ENCODE measurements around the gene SYNGR2.

The SYNGR2 gene

DNA sequence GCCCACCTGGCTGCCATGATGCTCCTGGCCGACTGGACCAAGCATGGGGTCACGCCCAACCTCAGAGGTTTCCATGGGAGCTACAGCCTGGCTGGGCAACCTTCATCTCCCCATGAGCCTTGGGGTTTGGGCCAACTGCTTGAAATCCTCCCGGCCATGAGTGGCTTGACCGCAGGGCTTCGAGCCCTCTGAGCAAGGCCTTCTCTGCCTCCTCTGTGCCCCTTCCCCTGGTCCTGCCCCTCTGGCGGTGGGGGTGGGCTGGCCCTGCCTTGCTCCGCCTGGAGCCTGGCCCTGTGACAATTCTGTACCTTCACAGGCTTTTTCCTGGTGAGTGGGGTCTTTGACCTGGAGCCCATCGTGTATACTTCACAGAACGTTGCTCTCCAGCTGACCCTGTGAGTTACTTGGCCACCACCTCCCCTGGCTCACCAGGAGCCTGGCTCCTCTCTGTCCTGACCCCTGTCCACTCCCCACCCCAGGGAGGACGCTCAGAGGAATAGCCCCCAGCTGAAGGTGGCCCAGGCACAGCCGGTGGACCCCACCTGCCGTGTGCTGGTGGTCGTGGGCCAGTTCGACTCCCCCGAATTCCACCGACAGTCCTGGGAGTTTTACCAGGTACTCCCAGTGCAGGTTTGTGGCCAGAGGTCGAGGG is 36.9 kb downstream of the SYNGR2 start:
- Histone ChIP-seq H3K27ac (ENCODE audit: low read length) (no peak overlapping the region), H3K27me3 (ENCODE audit: insufficient read depth, low read length) (no peaks in the 10 kb centered on the region), H3K9me3 (ENCODE audit: insufficient read depth, low read depth, low read length) (no peaks in the 10 kb centered on the region), H3K4me3 (ENCODE audit: low read length) (no peak overlapping the region), H3K36me3 (ENCODE audit: insufficient read depth, low read depth, low read length) (peaks cover 17% of the 10 kb centered on the region; the same call in 1 of the 2 replicates), H3K4me1 (ENCODE audit: insufficient read depth, low read length) (no peaks in the 10 kb centered on the region), H3K9ac (ENCODE audit: low read depth, low read length) (no peak overlapping the region)

DNA sequence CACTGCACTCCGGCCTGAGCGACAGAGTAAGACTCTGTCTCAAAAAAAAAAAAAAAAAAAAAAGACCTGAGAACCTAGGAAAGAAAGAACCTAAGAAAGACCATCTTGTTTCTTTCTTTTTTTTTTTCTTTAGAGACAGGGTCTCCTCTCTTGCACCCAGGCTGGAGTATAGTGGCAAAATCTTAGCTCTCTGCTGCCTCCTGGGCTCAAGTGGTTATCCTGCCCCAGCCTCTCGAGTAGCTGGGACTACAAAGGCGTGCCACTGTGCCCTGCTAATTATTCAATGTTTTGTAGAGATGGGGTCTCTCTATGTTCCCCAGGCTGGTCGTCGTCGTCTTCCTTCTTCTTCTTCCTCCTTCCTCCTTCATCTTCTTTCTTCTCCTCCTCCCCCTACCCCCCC is 37.9 kb downstream of the SYNGR2 start:
- Histone ChIP-seq H3K36me3 (ENCODE audit: insufficient read depth, low read depth, low read length) (peaks cover 17% of the 10 kb centered on the region; the same call in 1 of the 2 replicates), H3K27me3 (ENCODE audit: insufficient read depth, low read length) (no peaks in the 10 kb centered on the region)

DNA sequence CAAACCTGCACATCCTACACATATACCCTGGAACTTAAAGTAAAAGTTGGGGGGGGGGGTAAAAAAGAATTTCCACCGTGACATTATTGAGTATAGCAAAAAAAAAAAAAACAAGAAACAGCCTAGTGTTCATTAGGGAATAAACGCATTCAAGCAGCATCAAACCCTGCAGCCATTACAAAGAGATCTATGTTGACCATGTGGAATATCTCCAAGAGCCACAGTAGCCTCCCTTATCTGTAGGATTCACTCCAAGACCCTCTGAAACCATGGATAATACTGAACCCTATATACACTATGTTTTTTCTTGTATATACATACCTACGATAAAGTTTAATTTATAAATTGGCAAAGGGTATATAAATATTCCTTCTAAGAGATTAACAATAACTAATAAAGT is 40.1 kb downstream of the SYNGR2 start:
- H3K9me3 ChIP-seq (ENCODE audit: insufficient read depth, low read depth, low read length): no peaks in the 10 kb centered on the region
- H3K36me3 ChIP-seq (ENCODE audit: insufficient read depth, low read depth, low read length): peaks cover 14% of the 10 kb centered on the region; the same call in 1 of the 2 replicates
- no peaks in the 10 kb centered on the region for H3K4me1 ChIP-seq (ENCODE audit: insufficient read depth, low read length)
- no peak overlapping the region for H3K9ac ChIP-seq (ENCODE audit: low read depth, low read length)
- H3K27me3 ChIP-seq (ENCODE audit: insufficient read depth, low read length): no peaks in the 10 kb centered on the region
- H3K27ac ChIP-seq (ENCODE audit: low read length): no peak overlapping the region
- H3K4me3 ChIP-seq (ENCODE audit: low read length): no peak overlapping the region

More for the DNA sequence above, 37.9 kb downstream of the SYNGR2 start:
- Histone ChIP-seq H3K9me3 (ENCODE audit: insufficient read depth, low read depth, low read length) (no peaks in the 10 kb centered on the region), H3K4me1 (ENCODE audit: insufficient read depth, low read length) (no peaks in the 10 kb centered on the region), H3K4me3 (ENCODE audit: low read length) (no peak overlapping the region), H3K9ac (ENCODE audit: low read depth, low read length) (no peak overlapping the region), H3K27ac (ENCODE audit: low read length) (no peak overlapping the region)

DNA sequence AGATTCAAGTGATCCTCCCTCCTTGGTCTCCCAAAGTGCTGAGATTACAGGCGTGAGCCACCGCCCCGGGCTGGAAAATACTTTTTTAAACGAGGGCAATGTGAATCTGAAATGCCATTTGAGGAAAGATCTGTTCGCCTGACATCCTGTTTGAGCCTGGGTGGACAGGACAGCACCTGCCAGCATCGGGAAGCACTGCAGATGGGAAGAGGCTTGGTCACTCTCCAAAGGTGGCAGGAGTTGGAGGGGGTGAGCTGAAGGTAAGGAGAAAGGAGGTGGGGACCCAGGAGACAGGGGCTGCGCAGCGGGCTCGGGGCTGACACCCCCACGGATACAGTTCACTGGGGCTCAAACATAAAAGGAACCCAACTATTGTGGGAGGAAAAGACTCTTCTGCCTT is 41.7 kb downstream of the SYNGR2 start:
- no peaks in the 10 kb centered on the region for H3K27me3 ChIP-seq (ENCODE audit: insufficient read depth, low read length)
- H3K36me3 ChIP-seq (ENCODE audit: insufficient read depth, low read depth, low read length): 0 out of 2 replicates have a peak, but pooled peaks cover 2% of the 10 kb centered on the region
- no peak overlapping the region for H3K9ac ChIP-seq (ENCODE audit: low read depth, low read length)
- no peak overlapping the region for H3K4me3 ChIP-seq (ENCODE audit: low read length)
- no peaks in the 10 kb centered on the region for H3K9me3 ChIP-seq (ENCODE audit: insufficient read depth, low read depth, low read length)
- H3K27ac ChIP-seq (ENCODE audit: low read length): no peak overlapping the region
- no peaks in the 10 kb centered on the region; the same call in 1 of the 2 replicates for H3K4me1 ChIP-seq (ENCODE audit: insufficient read depth, low read length)

DNA sequence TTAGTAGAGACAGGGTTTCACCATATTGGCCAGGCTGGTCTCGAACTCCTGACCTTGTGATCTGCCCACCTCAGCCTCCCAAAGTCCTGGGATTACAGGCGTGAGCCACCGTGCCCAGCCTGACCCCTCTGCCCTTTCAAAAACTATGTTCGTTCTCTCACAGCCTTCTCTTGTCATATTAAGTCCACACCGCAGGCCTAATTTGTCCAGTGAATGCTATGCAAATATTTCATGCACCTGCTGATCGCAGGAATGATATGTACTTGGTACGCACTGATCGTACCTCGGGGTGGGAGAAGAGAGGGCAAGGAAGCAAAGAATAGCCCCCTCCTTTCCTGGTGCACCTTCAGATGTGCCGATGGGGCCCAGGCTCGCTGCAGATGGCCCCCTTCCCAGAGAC is 42.7 kb downstream of the SYNGR2 start:
- H3K9me3 ChIP-seq (ENCODE audit: insufficient read depth, low read depth, low read length): no peaks in the 10 kb centered on the region
- H3K36me3 ChIP-seq (ENCODE audit: insufficient read depth, low read depth, low read length): peaks cover 4% of the 10 kb centered on the region; the same call in 1 of the 2 replicates
- no peak overlapping the region for H3K4me3 ChIP-seq (ENCODE audit: low read length)
- H3K27me3 ChIP-seq (ENCODE audit: insufficient read depth, low read length): no peaks in the 10 kb centered on the region
- H3K27ac ChIP-seq (ENCODE audit: low read length): no peak overlapping the region
- peaks cover 4% of the 10 kb centered on the region; the same call in 1 of the 2 replicates for H3K4me1 ChIP-seq (ENCODE audit: insufficient read depth, low read length)
- H3K9ac ChIP-seq (ENCODE audit: low read depth, low read length): no peak overlapping the region

DNA sequence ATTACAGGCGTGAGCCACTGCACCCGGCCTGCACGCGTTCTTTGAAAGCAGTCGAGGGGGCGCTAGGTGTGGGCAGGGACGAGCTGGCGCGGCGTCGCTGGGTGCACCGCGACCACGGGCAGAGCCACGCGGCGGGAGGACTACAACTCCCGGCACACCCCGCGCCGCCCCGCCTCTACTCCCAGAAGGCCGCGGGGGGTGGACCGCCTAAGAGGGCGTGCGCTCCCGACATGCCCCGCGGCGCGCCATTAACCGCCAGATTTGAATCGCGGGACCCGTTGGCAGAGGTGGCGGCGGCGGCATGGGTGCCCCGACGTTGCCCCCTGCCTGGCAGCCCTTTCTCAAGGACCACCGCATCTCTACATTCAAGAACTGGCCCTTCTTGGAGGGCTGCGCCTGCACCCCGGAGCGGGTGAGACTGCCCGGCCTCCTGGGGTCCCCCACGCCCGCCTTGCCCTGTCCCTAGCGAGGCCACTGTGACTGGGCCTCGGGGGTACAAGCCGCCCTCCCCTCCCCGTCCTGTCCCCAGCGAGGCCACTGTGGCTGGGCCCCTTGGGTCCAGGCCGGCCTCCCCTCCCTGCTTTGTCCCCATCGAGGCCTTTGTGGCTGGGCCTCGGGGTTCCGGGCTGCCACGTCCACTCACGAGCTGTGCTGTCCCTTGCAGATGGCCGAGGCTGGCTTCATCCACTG is 45.8 kb downstream of the SYNGR2 start, which contains the start of gene BIRC5:
Gene BIRC5 (plus strand): TSS at position 238 of the 690 bp plus-strand sequence. CDS start 64 bp downstream, at position 302.
- H3K27ac ChIP-seq (ENCODE audit: low read length): peak within 1 kb of the TSS; percentile 18

DNA sequence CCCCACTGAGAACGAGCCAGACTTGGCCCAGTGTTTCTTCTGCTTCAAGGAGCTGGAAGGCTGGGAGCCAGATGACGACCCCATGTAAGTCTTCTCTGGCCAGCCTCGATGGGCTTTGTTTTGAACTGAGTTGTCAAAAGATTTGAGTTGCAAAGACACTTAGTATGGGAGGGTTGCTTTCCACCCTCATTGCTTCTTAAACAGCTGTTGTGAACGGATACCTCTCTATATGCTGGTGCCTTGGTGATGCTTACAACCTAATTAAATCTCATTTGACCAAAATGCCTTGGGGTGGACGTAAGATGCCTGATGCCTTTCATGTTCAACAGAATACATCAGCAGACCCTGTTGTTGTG is 46.3 kb downstream of the SYNGR2 start:
- H3K27ac ChIP-seq (ENCODE audit: low read length): peak overlapping the region; percentile 18
- peak overlapping the region; percentile 85 for H3K9ac ChIP-seq (ENCODE audit: low read depth, low read length)
- peak overlapping the region; percentile 92 for H3K4me3 ChIP-seq (ENCODE audit: low read length)
- H3K36me3 ChIP-seq (ENCODE audit: insufficient read depth, low read depth, low read length): peaks cover 28% of the 10 kb centered on the region
- peaks cover 8% of the 10 kb centered on the region; the same call in 1 of the 2 replicates for H3K4me1 ChIP-seq (ENCODE audit: insufficient read depth, low read length)
- no peaks in the 10 kb centered on the region for H3K27me3 ChIP-seq (ENCODE audit: insufficient read depth, low read length)
- no peaks in the 10 kb centered on the region for H3K9me3 ChIP-seq (ENCODE audit: insufficient read depth, low read depth, low read length)

More for the DNA sequence above, 45.8 kb downstream of the SYNGR2 start, which contains the start of gene BIRC5:
- H3K36me3 ChIP-seq (ENCODE audit: insufficient read depth, low read depth, low read length): peaks cover 22% of the 10 kb centered on the region
- H3K27me3 ChIP-seq (ENCODE audit: insufficient read depth, low read length): no peaks in the 10 kb centered on the region
- peak within 1 kb of the TSS; percentile 85 for H3K9ac ChIP-seq (ENCODE audit: low read depth, low read length)
- peaks cover 4% of the 10 kb centered on the region; the same call in 1 of the 2 replicates for H3K4me1 ChIP-seq (ENCODE audit: insufficient read depth, low read length)
- H3K9me3 ChIP-seq (ENCODE audit: insufficient read depth, low read depth, low read length): no peaks in the 10 kb centered on the region
- H3K4me3 ChIP-seq (ENCODE audit: low read length): peak within 1 kb of the TSS; percentile 92

DNA sequence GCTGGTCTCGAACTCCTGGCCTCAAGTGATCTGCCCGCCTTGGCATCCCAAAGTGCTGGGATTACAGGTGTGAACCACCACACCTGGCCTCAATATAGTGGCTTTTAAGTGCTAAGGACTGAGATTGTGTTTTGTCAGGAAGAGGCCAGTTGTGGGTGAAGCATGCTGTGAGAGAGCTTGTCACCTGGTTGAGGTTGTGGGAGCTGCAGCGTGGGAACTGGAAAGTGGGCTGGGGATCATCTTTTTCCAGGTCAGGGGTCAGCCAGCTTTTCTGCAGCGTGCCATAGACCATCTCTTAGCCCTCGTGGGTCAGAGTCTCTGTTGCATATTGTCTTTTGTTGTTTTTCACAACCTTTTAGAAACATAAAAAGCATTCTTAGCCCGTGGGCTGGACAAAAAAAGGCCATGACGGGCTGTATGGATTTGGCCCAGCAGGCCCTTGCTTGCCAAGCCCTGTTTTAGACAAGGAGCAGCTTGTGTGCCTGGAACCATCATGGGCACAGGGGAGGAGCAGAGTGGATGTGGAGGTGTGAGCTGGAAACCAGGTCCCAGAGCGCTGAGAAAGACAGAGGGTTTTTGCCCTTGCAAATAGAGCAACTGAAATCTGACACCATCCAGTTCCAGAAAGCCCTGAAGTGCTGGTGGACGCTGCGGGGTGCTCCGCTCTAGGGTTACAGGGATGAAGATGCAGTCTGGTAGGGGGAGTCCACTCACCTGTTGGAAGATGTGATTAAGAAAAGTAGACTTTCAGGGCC is 51.2 kb downstream of the SYNGR2 start:
- Histone ChIP-seq H3K36me3 (ENCODE audit: insufficient read depth, low read depth, low read length) (peaks cover 70% of the 10 kb centered on the region), H3K4me3 (ENCODE audit: low read length) (peak overlapping the region; percentile 40; the same call in 1 of the 2 replicates), H3K9ac (ENCODE audit: low read depth, low read length) (no peak overlapping the region), H3K27ac (ENCODE audit: low read length) (no peak overlapping the region), H3K4me1 (ENCODE audit: insufficient read depth, low read length) (peaks cover 8% of the 10 kb centered on the region; the same call in 1 of the 2 replicates), H3K9me3 (ENCODE audit: insufficient read depth, low read depth, low read length) (no peaks in the 10 kb centered on the region), H3K27me3 (ENCODE audit: insufficient read depth, low read length) (no peaks in the 10 kb centered on the region)

Data from iPS-20b (cell line).